Middle frontal gyrus (tissue), 1 donor: ENCODE measurements around the gene GBA3.

Experiments used
- DNase-seq: peaks from one replicate; pipeline ENCODE4 v3.0.0-alpha.2; 2015; ENCODE audit warnings: low spot score; ENCODE audit errors: extremely low spot score

GBA3 gene

DNA sequence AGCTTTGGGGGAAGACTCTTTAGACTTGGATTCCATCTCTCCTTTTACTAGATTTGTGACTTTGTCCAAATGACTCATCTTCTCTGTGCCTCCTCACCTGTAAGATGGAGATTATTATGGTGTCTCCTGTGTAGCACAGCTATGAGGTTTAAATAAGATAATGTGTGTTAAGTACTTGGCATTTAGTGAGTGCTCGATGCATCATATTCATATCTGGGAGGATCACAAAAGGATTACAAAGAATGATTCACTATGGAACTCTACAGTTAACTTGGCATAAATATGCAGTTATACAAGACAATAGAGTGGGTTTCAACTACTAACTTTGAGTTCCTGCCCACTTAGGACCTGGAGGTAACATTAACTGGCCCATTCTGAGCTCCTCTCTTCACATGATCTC, 2.3 kb downstream of the GBA3 start:
- DNase-seq = no peak

DNA sequence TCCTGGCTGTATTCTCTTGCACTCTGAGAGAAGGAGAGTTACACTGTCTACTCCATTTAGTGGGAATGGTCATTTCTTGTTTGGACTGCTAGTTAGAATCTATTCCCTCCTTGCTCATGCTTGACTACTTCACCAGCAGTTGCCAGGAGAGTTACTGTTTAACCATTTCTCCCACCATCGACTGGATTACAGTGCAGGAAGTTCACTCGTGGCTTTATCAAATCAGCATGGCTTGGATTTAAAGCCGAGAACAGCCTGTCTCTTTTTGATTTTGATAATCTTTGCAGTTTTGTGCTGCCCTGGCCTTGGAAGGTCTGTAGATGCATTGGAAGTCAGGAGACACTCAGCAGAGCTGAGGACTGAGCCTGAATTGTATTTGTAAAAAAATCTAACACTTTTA, 3.2 kb downstream of the GBA3 start:
- no peak for DNase-seq

DNA sequence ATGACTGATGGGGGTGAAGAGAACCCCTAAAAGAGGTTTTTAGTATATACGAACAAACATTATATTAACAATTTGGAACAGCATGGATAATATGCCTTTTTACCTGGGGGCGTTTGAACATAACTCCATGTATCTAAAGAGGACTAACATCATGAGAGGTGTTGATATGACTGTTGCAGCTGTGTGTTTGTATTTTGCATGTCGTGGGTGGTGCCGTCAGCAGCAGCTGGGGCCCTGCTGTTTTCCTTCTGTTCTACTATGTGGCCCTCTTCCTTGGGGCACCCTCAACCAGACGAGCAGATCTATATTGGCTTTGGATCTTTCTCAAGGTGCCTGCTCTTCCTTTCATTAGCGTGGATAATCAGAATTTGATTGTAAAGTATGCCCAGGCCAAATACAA, 11.2 kb downstream of the GBA3 start:
- DNase-seq = no peak

DNA sequence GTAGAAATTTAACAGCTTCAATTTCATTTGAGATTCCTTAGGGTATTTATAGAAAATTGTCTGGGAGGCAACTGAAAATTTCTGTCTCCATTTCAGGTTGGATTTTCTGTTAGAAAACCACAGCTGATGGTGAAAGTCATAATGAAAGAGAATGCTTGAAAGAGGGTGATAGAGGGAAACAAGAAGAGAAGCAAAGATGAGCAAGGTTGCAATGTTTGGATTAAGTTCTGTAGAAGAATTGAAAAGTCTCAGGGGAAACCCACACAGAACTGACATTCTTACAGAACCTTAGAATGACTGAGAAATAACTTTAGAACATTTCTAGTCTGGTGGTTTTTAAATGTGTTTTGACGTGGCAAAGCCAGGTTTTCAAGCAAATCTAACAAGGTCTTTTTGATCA, 14.7 kb downstream of the GBA3 start:
- no peak for DNase-seq

DNA sequence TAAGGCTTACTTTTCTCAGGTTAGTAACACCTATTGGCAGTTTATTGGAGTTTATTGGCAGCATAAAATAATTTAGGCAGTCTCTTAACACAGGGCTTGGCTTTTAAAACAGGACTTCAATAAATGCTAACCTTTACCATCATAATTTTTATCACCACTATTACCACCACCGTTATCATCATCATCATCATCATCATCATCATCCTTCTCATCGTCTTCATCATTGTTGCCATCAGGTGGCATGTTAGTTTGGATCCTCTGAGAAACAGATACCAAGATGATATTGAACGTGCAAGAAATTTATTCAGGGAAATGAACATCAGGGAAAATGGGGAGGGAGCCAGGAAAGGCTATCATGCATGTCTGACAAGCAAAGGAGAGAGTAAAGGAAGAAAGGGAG, 16.2 kb downstream of the GBA3 start:
- DNase-seq = no peak

DNA sequence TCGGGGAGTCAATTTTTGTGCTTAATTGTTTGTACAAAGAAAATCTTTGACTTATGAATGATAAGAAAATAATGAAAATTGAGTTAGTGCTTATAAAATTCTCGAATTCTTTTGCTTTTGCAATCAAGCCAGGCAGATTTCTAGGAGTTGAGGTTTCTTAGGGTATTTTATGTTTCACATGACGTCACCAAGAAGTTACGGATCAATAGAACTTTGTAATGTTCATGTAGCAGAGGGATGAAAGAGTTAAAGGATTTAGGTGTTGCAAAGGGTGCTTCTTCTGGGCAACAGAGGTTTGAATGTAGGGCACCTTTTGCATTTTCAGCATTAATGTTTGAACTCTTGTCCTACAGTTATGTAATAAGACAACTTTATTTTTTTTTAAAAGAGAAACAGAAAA, 19.4 kb downstream of the GBA3 start:
- DNase-seq = no peak

DNA sequence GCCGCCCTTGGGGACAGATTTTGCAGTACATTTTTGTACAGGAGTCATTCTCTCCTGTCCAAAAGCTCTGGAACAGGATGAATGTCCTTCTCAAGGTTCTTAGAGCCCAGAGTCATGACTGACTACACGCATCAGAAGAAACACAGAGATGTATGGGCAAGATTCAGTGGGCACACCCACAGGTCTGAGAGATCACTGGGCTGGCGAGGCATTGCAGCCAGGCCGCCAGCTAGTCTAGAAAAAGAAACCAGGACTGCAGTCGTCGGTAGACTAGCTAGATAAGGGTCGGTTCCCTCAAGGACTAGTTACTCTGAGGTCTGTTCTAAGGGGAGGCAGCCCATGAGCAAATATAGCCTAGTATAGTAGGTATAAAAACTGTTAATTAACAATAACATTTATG, 19.8 kb downstream of the GBA3 start:
- DNase-seq = no peak

DNA sequence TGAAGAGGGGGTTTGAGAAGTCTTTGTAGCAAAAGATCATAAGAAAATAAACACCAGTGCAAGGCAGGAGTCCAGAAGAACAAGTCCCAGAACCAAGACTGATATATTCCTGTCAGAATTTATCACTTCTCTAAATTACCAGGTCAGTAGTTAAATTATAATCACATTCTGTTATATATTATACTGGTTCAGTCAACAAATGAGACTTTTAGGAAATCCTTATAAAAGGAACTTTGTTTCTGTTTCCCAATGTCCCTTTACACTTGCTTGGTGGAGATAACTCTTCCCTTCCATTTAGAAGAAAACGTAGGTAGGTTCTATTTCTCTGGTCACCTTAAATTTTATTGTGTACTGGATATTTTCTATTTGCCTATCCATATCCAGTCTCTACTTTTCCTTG, 21.1 kb downstream of the GBA3 start:
- DNase-seq = no peak

DNA sequence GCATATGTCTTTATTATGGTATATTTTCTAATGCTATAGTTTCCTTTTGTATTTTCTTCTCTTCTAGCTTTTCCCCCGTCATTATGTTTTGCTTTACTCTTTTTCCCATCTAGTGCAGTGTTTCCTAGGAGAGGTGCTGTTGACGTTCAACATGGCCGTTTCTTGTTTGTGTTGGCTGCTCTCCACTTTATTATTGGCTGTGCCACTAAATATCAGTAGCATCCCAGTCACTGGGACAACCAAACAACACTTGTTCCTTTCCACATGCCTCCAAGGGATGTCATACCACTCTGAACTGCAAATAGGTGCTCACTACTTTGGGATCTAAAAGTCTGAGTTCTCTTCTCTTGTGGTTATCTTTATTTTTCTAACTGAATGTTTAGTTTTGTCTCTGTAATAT, 26.5 kb downstream of the GBA3 start:
- no peak for DNase-seq

DNA sequence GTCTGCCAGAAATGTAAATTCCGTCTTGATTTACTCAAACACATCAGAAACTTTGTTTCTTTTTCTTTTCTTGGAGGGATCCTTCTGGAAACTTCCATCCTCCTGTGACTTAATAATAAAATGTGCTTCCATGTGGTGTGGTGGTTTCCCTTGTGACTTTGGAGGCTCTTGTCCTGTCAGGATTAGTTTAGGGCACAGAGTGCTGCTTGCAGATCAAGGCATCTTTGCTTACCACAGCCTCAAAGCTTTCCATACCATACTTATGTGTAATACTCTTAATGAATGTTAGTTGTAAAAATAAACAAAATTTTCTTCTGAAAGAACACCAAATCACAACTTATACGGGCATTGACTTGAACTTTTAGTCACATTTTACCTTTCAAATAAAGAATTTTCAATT, 27.4 kb downstream of the GBA3 start:
- DNase-seq = no peak

DNA sequence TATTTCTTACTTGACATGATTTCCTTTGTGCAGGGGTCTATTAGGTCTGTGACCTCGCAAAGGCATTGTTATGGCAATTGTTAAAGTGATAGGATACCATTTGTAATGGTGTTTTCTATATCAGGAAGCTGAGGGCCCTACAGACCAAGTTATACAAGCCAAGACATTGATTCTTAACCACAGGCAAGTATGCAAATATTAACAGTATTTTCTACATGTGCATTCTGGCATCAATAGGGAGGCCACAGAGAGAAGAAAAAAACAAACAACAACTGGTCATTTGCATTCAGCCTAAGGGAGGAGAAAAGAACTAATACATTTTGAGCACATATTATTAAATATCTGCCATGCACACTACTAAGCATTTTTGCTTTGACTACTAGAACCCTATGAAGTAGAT, 28.5 kb downstream of the GBA3 start:
- DNase-seq = no peak

DNA sequence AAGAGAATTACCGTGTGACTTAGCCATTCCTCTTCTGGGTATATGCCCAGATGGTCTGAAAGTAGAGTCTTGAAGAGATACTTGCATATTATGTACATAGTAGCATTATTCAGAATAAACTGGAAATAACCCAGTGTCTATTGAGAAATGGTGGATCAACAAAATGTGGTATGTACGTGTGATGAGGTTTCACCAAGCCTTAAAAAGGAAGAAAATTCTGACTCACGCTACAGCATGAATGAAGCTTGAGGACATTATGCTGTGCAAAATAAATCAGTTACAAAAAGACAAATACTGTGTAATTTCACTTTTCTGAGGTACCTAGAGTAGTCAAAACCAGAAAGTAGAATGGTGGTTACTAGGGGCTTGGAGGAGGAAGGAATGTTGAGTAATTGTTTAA, 37.3 kb downstream of the GBA3 start:
- DNase-seq = no peak

DNA sequence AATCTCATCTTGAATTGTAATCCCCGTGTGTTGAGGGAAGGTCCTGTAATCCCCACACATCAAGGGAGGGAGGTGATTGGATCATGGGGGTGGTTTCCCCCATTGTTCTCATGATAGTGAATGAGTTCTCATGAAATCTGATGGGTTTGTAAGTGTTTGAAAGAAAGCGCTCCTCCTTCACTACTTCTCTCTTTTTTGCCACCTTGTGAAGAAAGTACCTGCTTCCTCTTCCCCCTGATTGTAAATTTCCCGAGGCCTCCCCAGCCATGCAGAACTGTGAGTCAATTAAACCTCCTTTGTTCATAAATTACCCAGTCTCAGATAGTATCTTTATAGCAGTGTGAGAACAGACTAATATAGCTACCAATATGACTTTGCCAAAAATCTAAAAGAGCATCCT, 41.1 kb downstream of the GBA3 start:
- no peak for DNase-seq

DNA sequence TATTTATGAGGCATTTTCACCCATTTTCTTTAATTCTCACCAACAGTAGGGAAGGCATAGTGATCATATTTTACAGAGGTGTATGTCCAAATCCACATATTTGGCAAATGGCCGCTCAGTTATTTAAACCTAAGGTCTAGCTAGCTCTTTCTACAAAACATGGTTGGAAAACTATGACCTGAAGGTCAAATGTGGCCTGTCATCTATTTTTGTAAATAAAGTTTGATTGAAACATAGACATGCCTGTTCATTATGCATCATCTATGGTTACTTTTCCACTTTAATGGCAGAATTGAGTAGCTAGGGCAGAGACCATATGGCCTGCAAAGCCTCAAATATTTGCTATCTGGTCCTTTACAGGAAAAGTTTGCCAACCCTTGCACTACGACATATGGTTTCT, 44.2 kb downstream of the GBA3 start:
- no peak for DNase-seq

DNA sequence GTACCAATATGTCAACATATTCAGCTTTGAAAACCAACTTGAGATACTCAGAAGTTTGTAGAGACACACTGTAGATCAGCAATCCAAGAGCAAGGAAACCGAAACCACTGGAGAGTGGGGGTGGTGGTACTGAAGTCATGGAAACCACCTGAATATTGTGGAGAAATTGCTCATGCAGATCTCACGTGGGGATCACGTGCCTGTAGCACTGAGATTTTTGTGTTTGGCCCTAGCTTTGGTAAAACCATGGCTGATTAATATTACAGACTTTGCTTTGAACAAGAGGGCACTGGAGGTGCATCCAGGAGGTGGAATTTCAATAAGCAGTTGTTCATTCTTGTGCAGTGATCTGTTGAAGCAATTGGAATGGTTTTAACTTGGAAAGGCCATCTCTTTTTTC, 47.2 kb downstream of the GBA3 start:
- DNase-seq = no peak

DNA sequence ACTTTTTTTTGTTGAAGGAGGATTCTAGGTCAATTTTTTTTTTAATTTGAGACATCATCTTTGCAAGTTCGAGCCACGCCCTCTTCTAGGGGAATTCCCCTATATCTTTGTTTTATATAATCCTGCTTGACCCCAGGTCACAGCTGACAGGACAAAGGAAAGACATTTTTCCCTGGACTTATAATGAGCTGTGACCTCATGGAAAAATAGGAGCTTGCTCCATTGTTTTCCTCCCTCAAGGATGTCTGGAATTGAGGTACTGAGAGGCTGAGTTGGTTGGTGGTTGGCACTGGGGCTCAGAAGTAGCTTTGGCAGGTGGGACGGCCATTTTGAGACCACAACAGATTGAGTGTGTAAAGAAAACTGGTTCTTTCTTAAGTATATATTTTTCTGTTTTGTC, 49.0 kb downstream of the GBA3 start:
- no peak for DNase-seq

DNA sequence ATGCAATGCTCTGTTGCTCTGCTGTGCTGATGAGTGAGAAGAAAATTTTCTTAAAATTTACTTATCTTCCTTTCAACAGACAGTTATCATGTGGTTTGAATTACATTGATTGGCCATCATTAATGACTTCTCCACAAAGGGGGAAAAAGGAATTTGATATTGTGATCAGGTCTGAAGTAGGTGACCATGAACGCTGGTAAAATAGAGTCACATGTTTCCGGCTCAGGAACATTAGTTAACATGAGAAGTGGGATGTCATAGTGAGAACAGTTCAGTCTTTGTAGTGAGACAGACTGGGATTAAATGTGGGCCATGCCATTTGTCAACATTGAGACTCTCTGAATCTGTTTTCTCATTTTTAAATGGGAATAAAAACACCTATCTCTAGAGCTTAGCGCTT, 50.6 kb downstream of the GBA3 start:
- no peak for DNase-seq

DNA sequence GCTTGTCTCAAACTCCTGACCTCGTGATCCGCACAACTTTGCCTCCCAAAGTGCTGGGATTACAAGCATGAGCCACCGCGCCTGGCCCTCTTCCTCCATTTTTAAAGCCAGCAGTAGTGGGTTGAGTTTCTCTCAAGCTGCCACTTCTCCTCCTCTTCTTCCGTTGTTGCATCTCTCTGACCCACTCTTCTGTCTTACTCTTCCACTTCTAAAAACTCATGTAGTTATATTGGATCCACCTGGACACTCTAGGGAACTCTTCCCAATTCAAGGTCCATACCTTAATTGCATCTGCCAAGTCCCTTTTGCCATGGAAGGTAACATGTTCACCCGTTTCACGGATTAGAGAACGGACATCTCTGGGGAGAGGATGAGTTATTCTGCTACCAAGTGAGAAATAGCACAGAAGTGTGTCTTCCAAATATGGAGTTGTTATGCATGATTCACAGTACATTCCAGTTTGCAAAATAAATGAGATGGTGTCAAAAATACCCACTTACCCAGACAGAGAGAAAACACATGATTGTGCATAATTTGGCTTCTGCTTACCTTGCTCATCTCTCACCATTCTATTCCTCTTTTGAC, 51.8 kb downstream of the GBA3 start:
- no peak for DNase-seq

DNA sequence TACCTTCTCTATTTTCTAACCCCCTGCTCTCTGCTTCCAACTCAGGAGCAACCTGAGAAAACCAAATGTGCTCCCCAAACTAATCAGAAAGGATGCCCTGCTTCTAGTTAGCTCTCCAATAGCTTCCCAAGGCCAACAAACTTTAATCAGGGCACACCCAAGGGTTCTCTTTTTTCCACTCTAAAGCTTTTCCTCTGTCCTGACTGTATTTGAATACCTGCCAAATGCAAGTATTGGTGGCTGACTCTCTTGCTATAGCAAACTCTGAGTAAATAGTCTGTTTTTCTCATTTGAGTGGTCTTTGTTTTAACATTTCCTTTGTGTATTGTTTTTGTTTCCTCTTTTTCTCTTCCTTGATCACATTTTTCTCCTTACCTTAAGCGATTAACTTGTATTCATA, 52.5 kb downstream of the GBA3 start:
- no peak for DNase-seq

DNA sequence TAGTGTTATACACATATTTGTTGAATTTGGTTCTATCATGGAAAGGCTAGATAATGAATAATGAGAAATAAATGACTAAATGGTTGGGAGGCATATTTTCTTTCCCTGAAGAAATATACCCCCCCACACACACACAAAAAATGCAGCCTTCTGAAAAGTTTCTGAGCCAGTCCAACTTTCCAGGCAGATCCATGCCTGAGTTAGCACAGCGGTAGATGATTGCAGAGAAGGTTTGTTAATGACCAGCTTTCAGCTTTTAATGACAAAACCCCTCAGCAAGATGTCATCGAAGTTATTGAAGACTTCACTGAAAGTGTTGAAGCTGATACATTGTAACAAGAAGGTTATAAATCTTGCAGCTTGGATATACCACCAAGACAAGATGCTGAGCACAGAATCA, 61.4 kb downstream of the GBA3 start:
- no peak for DNase-seq

DNA sequence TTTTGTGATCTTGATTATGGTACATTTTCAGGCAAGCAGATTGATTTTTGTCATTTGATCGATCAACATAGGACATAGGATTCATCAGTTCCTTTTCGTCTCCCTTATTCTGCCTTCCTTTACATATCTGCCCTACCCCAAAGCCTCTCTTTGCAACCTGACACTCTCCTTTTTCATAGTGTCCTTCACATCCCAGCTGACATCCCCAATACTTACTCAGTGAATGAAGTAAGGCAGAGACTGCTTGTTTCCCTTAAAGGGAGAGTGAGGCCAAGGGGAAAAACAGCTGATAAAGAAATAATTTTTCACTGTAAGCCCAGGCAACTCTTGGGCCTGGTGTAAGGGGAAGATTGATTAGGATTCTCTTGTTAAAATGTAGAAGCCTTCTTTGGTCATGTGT, 69.8 kb downstream of the GBA3 start:
- DNase-seq = no peak

DNA sequence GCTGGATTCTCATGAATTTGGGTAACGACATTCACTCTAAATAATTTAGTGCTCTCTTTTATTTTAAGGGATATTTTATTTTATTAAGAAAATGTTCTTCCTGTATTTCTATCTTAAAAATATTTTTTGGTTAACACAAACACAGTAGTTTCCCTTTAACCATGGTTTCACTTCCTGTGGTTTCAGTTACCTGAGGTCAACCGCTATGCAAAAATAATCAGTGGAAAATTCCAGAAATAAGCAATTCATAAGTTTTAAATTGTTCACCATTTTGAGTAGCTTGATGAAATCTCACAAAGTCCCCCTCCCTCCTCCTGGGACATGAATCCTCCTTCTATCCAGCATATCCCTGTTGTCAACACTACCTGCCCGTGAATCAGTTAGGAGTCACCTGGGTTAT, 71.4 kb downstream of the GBA3 start:
- no peak for DNase-seq

DNA sequence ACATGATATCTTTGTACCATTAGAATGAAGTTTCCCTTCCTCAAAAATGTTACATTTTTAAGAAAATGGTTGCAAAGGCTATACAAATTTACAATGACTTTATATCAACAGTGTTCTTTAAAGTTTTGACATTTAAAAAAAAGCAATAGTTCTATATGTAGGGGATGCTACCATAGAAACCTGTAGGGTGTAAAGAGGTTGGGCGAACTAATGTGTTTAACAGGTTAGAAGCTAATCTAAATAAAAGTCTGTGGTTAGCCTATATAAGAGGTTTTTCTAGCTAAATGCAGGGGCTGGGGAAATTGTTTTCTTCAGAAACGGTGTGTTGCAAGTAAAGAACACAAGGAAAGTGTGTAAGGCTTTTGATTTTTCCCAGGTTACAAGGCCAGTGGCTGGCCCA, 73.3 kb downstream of the GBA3 start:
- no peak for DNase-seq

DNA sequence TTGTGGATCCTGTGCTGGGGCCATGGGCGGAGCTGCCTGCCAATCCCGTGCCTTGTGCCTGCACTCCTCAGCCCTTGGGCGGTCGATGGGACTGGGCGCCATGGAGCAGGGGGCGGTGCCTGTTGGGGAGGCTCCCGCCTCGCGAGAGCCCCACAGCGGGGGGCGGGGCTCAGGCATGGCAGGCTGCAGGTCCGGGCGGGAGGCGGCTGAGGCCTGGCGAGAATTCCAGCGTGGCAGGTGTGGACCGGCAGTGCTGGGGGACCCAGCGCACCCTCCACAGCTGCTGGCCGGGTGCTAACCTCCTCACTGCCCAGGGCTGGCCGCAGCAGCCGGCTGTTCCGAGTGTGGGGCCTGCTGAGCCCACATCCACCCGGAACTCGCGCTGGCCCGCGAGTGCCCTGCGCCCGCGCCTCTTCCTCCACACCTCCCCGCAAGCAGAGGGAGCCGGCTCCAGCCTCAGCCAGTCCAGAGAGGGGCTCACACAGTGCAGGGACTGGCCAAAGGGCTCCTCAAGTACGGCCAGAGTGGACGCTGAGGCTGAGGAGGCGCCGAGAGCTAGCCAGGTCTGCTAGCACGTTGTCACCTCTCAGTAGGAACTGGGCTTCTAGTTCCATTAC, 85.9 kb downstream of the GBA3 start:
- DNase-seq = no peak
